Measurements from ENCODE around the gene TUBGCP3.
"Not testable (repeated sequence)": the region's sequence is repeated elsewhere in the genome, so short reads cannot be mapped to it uniquely, and the experiment has no call there.

Gene TUBGCP3

GRCh38 chr13:112509190-112509589 is 78.8 kb downstream of the TUBGCP3 start:
- H3K4me3 ChIP-seq (ENCODE audit: low read depth, low read length) = no peak overlapping the region
- peaks cover 5% of the 10 kb centered on the region for H3K4me1 ChIP-seq (ENCODE audit: control insufficient read depth, insufficient read depth, low read length, unreplicated experiment)
- H3K27ac ChIP-seq (ENCODE audit: low read depth, low read length) = no peak overlapping the region
- H3K27me3 ChIP-seq (ENCODE audit: insufficient read depth, low read length) = no peaks in the 10 kb centered on the region
- no peaks in the 10 kb centered on the region for H3K36me3 ChIP-seq (ENCODE audit: insufficient read depth, low read length)
- no peak overlapping the region for H2AFZ ChIP-seq (ENCODE audit: low read length, unreplicated experiment)
- no peaks in the 10 kb centered on the region for H3K79me2 ChIP-seq (ENCODE audit: control insufficient read depth, insufficient read depth, low read length, unreplicated experiment)

- Histone ChIP-seq H2AFZ (ENCODE audit: low read length, unreplicated experiment) (no peak overlapping the region), H3K36me3 (ENCODE audit: insufficient read depth, low read length) (0 out of 2 replicates have a peak, but pooled peaks cover 5% of the 10 kb centered on the region)
Observed at GRCh38 chr13:112506046-112506445, 81.9 kb downstream of the TUBGCP3 start.

GRCh38 chr13:112496166-112496565 is 91.8 kb downstream of the TUBGCP3 start:
- Histone ChIP-seq H3K36me3 (ENCODE audit: insufficient read depth, low read length) (no peaks in the 10 kb centered on the region), H3K4me3 (ENCODE audit: low read depth, low read length) (no peak overlapping the region)

More at GRCh38 chr13:112506046-112506445, 81.9 kb downstream of the TUBGCP3 start:
- Histone ChIP-seq H3K4me3 (ENCODE audit: low read depth, low read length) (no peak overlapping the region), H3K27ac (ENCODE audit: low read depth, low read length) (no peak overlapping the region), H3K4me1 (ENCODE audit: control insufficient read depth, insufficient read depth, low read length, unreplicated experiment) (peaks cover 5% of the 10 kb centered on the region), H3K79me2 (ENCODE audit: control insufficient read depth, insufficient read depth, low read length, unreplicated experiment) (no peaks in the 10 kb centered on the region), H3K27me3 (ENCODE audit: insufficient read depth, low read length) (no peaks in the 10 kb centered on the region)

GRCh38 chr13:112495465-112495864 is 92.5 kb downstream of the TUBGCP3 start:
- Histone ChIP-seq H2AFZ (ENCODE audit: low read length, unreplicated experiment) (no peak overlapping the region), H3K79me2 (ENCODE audit: control insufficient read depth, insufficient read depth, low read length, unreplicated experiment) (no peaks in the 10 kb centered on the region), H3K4me1 (ENCODE audit: control insufficient read depth, insufficient read depth, low read length, unreplicated experiment) (no peaks in the 10 kb centered on the region), H3K27me3 (ENCODE audit: insufficient read depth, low read length) (no peaks in the 10 kb centered on the region), H3K36me3 (ENCODE audit: insufficient read depth, low read length) (no peaks in the 10 kb centered on the region), H3K4me3 (ENCODE audit: low read depth, low read length) (no peak overlapping the region), H3K27ac (ENCODE audit: low read depth, low read length) (no peak overlapping the region)

More at GRCh38 chr13:112496166-112496565, 91.8 kb downstream of the TUBGCP3 start:
- H2AFZ ChIP-seq (ENCODE audit: low read length, unreplicated experiment) = no peak overlapping the region
- H3K27me3 ChIP-seq (ENCODE audit: insufficient read depth, low read length) = no peaks in the 10 kb centered on the region
- H3K27ac ChIP-seq (ENCODE audit: low read depth, low read length) = no peak overlapping the region
- no peaks in the 10 kb centered on the region for H3K4me1 ChIP-seq (ENCODE audit: control insufficient read depth, insufficient read depth, low read length, unreplicated experiment)
- no peaks in the 10 kb centered on the region for H3K79me2 ChIP-seq (ENCODE audit: control insufficient read depth, insufficient read depth, low read length, unreplicated experiment)

GRCh38 chr13:112489199-112489598 is 98.8 kb downstream of the TUBGCP3 start:
- H3K36me3 ChIP-seq (ENCODE audit: insufficient read depth, low read length) = no peaks in the 10 kb centered on the region; the same call in 1 of the 2 replicates
- H3K4me1 ChIP-seq (ENCODE audit: control insufficient read depth, insufficient read depth, low read length, unreplicated experiment) = no peaks in the 10 kb centered on the region
- H3K4me3 ChIP-seq (ENCODE audit: low read depth, low read length) = no peak overlapping the region
- H2AFZ ChIP-seq (ENCODE audit: low read length, unreplicated experiment) = no peak overlapping the region
- H3K27me3 ChIP-seq (ENCODE audit: insufficient read depth, low read length) = no peaks in the 10 kb centered on the region
- no peak overlapping the region for H3K27ac ChIP-seq (ENCODE audit: low read depth, low read length)
- H3K79me2 ChIP-seq (ENCODE audit: control insufficient read depth, insufficient read depth, low read length, unreplicated experiment) = no peaks in the 10 kb centered on the region

- not testable (repeated sequence) for H3K36me3 ChIP-seq (ENCODE audit: insufficient read depth, low read length); H3K79me2 ChIP-seq (ENCODE audit: control insufficient read depth, insufficient read depth, low read length, unreplicated experiment); H3K27ac ChIP-seq (ENCODE audit: low read depth, low read length); H3K4me3 ChIP-seq (ENCODE audit: low read depth, low read length); H2AFZ ChIP-seq (ENCODE audit: low read length, unreplicated experiment); H3K4me1 ChIP-seq (ENCODE audit: control insufficient read depth, insufficient read depth, low read length, unreplicated experiment); H3K27me3 ChIP-seq (ENCODE audit: insufficient read depth, low read length)
Observed at GRCh38 chr13:112488343-112489050, 99.5 kb downstream of the TUBGCP3 start.

GRCh38 chr13:112487127-112487517 is 100.8 kb downstream of the TUBGCP3 start:
- H3K4me1 ChIP-seq (ENCODE audit: control insufficient read depth, insufficient read depth, low read length, unreplicated experiment) = no peaks in the 10 kb centered on the region
- no peaks in the 10 kb centered on the region; the same call in 1 of the 2 replicates for H3K36me3 ChIP-seq (ENCODE audit: insufficient read depth, low read length)
- no peak overlapping the region for H3K4me3 ChIP-seq (ENCODE audit: low read depth, low read length)
- no peak overlapping the region for H3K27ac ChIP-seq (ENCODE audit: low read depth, low read length)
- no peak overlapping the region for H2AFZ ChIP-seq (ENCODE audit: low read length, unreplicated experiment)
- H3K27me3 ChIP-seq (ENCODE audit: insufficient read depth, low read length) = no peaks in the 10 kb centered on the region
- no peaks in the 10 kb centered on the region for H3K79me2 ChIP-seq (ENCODE audit: control insufficient read depth, insufficient read depth, low read length, unreplicated experiment)

GRCh38 chr13:112486386-112487126 is 101.4 kb downstream of the TUBGCP3 start:
- no peaks in the 10 kb centered on the region for H3K79me2 ChIP-seq (ENCODE audit: control insufficient read depth, insufficient read depth, low read length, unreplicated experiment)
- no peaks in the 10 kb centered on the region for H3K4me1 ChIP-seq (ENCODE audit: control insufficient read depth, insufficient read depth, low read length, unreplicated experiment)
- H3K27ac ChIP-seq (ENCODE audit: low read depth, low read length) = no peak overlapping the region
- no peak overlapping the region for H3K4me3 ChIP-seq (ENCODE audit: low read depth, low read length)
- no peaks in the 10 kb centered on the region for H3K27me3 ChIP-seq (ENCODE audit: insufficient read depth, low read length)
- H2AFZ ChIP-seq (ENCODE audit: low read length, unreplicated experiment) = no peak overlapping the region
- H3K36me3 ChIP-seq (ENCODE audit: insufficient read depth, low read length) = no peaks in the 10 kb centered on the region; the same call in 1 of the 2 replicates

- H3K4me1 ChIP-seq (ENCODE audit: control insufficient read depth, insufficient read depth, low read length, unreplicated experiment); H3K27ac ChIP-seq (ENCODE audit: low read depth, low read length); H3K4me3 ChIP-seq (ENCODE audit: low read depth, low read length); H3K27me3 ChIP-seq (ENCODE audit: insufficient read depth, low read length); H2AFZ ChIP-seq (ENCODE audit: low read length, unreplicated experiment); H3K79me2 ChIP-seq (ENCODE audit: control insufficient read depth, insufficient read depth, low read length, unreplicated experiment); H3K36me3 ChIP-seq (ENCODE audit: insufficient read depth, low read length): not testable (repeated sequence)
Observed at GRCh38 chr13:112485814-112486213, 102.1 kb downstream of the TUBGCP3 start.

- Histone ChIP-seq H3K4me1 (ENCODE audit: control insufficient read depth, insufficient read depth, low read length, unreplicated experiment) (no peaks in the 10 kb centered on the region), H3K27ac (ENCODE audit: low read depth, low read length) (no peak overlapping the region), H3K36me3 (ENCODE audit: insufficient read depth, low read length) (no peaks in the 10 kb centered on the region; the same call in 1 of the 2 replicates), H3K79me2 (ENCODE audit: control insufficient read depth, insufficient read depth, low read length, unreplicated experiment) (no peaks in the 10 kb centered on the region), H3K27me3 (ENCODE audit: insufficient read depth, low read length) (no peaks in the 10 kb centered on the region), H2AFZ (ENCODE audit: low read length, unreplicated experiment) (no peak overlapping the region), H3K4me3 (ENCODE audit: low read depth, low read length) (no peak overlapping the region)
Observed at GRCh38 chr13:112483299-112483698, 104.7 kb downstream of the TUBGCP3 start.

- Histone ChIP-seq H3K4me1 (ENCODE audit: control insufficient read depth, insufficient read depth, low read length, unreplicated experiment) (no peaks in the 10 kb centered on the region), H3K36me3 (ENCODE audit: insufficient read depth, low read length) (no peaks in the 10 kb centered on the region; the same call in 1 of the 2 replicates), H3K27ac (ENCODE audit: low read depth, low read length) (no peak overlapping the region), H3K4me3 (ENCODE audit: low read depth, low read length) (no peak overlapping the region), H2AFZ (ENCODE audit: low read length, unreplicated experiment) (no peak overlapping the region), H3K79me2 (ENCODE audit: control insufficient read depth, insufficient read depth, low read length, unreplicated experiment) (no peaks in the 10 kb centered on the region), H3K27me3 (ENCODE audit: insufficient read depth, low read length) (no peaks in the 10 kb centered on the region)
Observed at GRCh38 chr13:112481458-112481857, 106.5 kb downstream of the TUBGCP3 start.
